Measurements from ENCODE around the gene TAF11L5. TPM values are rescaled to one million over a fixed set of nuclear protein-coding genes. Genes with fewer than 3 reads are reported as not detected.
"Not testable (repeated sequence)": the region's sequence is repeated elsewhere in the genome, so short reads cannot be mapped to it uniquely, and the experiment has no call there.

Gene TAF11L5
- not detected in 2 replicates for total RNA-seq

GRCh38 chr5:17524935-17525334 lies at the start of gene TAF11L5:
Gene TAF11L5 (plus strand): TSS chr5:17525235.
- not testable (repeated sequence) for DNase-seq (ENCODE audit: low read depth); H3K4me3 ChIP-seq (ENCODE audit: low read depth, low read length)

- no peak for TF ChIP-seq CTCF (IDR thresholded peaks at IDR 0.05; ENCODE audit: insufficient read depth, low read depth, low read length)
These were observed 48.0 kb upstream of the TAF11L5 start for GRCh38 chr5:17477043-17477442.

GRCh38 chr5:17477573-17478265 lies 47.3 kb upstream of the TAF11L5 start:
- DNase-seq (ENCODE audit: low read depth), result no peak
- TF ChIP-seq CTCF (IDR thresholded peaks at IDR 0.05; ENCODE audit: insufficient read depth, low read depth, low read length), result no peak
- no peak overlapping the region for H3K4me3 ChIP-seq (ENCODE audit: low read depth, low read length)

More at GRCh38 chr5:17477043-17477442, 48.0 kb upstream of the TAF11L5 start:
- H3K4me3 ChIP-seq (ENCODE audit: low read depth, low read length), result no peak overlapping the region
- DNase-seq (ENCODE audit: low read depth), result no peak

- DNase-seq (ENCODE audit: low read depth), result no peak
- no peak for TF ChIP-seq CTCF (IDR thresholded peaks at IDR 0.05; ENCODE audit: insufficient read depth, low read depth, low read length)
- no peak overlapping the region for H3K4me3 ChIP-seq (ENCODE audit: low read depth, low read length)
These were observed 43.7 kb upstream of the TAF11L5 start for GRCh38 chr5:17481378-17481777.

GRCh38 chr5:17482790-17483189 lies 42.2 kb upstream of the TAF11L5 start:
- no peak overlapping the region for H3K4me3 ChIP-seq (ENCODE audit: low read depth, low read length)
- no peak for DNase-seq (ENCODE audit: low read depth)
- no peak for TF ChIP-seq CTCF (IDR thresholded peaks at IDR 0.05; ENCODE audit: insufficient read depth, low read depth, low read length)

- DNase-seq (ENCODE audit: low read depth); H3K4me3 ChIP-seq (ENCODE audit: low read depth, low read length): not testable (repeated sequence)
These were observed 38.4 kb upstream of the TAF11L5 start for GRCh38 chr5:17486464-17487173.

GRCh38 chr5:17487174-17487512 lies 37.9 kb upstream of the TAF11L5 start:
- H3K4me3 ChIP-seq (ENCODE audit: low read depth, low read length), result no peak overlapping the region
- DNase-seq (ENCODE audit: low read depth), result no peak
- TF ChIP-seq CTCF (IDR thresholded peaks at IDR 0.05; ENCODE audit: insufficient read depth, low read depth, low read length), result no peak

- DNase-seq (ENCODE audit: low read depth), result not testable (repeated sequence)
These were observed 33.8 kb upstream of the TAF11L5 start for GRCh38 chr5:17491257-17491656.

More at GRCh38 chr5:17491257-17491656, 33.8 kb upstream of the TAF11L5 start:
- not testable (repeated sequence) for H3K4me3 ChIP-seq (ENCODE audit: low read depth, low read length)
